Fibroblast of skin of right quadriceps (primary cell): Measurements from ENCODE around the gene MAN2C1.
"Not testable (repeated sequence)": the region's sequence is repeated elsewhere in the genome, so short reads cannot be mapped to it uniquely, and the experiment has no call there.

Experiments
- DNase-seq: peaks from one replicate; pipeline ENCODE4 v3.0.0-alpha.2; 2013

Gene MAN2C1

DNA sequence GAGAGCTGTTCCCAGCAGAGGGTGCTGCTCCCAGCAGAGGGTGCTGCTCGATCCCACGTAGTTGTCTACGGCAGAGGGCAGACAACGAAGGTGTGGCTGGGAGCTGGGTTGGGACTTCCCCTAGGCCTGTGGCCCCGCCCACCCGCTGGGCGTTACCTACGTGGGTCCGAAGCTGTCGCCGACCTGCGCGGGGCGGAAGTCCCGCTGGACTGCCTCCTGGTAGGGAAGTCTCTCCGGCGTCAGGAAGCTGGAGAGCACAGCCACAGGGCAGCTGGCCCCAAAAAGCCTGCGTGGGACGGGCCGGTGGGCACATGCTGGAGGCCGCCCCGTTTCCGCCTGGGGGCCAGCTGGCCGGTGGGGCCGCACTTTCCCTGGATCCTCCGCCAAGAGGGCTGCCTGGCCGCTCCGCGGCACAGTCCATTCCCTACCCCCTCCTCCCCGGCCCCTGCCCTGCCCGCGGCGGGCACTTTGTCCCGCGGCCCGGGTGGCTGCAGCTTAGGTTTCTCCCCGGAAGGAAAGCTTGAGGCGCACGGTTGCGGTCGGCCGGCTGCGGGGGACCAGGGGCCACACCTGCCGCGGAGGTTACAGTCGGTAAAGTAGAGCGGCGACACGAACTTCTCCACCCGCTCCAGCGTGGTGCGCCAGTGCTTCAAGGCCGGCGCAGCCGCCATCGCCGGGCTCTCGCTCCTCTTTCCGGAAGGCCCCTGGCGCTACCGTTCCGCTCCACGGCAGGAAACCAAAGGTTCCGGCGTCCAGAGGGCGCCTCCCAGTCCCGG lies at the start of gene MAN2C1:
Gene MAN2C1, minus strand, starts transcription at position 695 of the 776 bp plus-strand sequence. Its CDS starts 24 bp downstream, at position 671.
- DNase-seq, result peak; percentile 93

DNA sequence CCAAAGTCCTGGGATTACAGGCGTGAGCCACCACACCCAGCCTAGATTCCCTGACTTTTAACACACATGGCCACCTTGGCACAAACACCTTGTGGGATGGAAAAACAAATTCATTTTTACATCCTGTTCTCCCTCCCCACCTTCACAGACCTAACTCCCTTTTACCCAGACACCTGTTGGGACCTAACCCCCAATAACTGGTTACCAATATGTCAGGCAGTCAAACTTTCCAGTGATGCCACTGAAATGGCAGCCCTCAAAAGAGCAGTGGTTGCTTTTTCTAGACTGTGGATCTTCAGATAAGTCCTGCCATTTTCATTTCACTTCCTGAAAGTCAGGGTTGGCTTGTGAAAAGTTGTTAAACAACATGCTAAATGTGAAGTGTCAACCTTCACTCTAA lies 48.2 kb upstream of the MAN2C1 start:
- DNase-seq, result no peak

DNA sequence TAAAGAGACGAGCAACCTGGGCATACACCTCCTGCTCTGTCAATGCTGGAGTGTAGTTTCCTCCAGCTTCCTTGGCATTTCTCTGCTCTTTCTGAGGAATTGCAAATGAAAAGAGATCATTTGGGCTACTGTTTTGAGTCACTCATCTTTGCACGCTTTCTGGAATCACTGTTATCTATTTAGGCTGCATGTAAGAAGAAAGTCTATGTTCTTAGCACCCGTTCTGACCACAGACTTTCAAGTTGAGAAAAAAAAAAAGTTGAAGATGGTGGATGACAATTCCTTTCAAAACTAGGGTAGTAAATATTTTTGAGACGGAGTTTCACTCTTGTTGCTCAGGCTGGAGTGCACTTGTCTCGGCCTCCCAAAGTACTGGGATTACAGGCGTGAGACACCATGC lies 41.8 kb upstream of the MAN2C1 start:
- no peak for DNase-seq

DNA sequence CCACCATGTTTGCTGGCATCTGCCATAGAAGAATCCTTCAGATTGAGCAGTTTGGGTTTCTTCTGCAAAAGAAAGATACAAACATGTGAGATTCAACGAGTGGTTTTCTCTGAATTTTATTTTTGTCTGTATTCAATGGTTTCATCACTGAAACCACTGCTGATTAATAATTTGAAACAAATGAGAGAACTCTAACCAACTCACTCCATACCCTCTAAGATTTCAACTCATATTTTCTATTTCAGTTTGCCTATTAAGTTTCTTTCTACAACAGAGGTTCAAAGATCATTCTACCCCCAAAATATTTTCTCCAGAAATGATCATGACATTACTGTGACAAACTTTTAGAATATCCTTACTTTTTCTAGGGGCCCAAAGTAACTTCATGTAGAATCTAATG lies 38.7 kb upstream of the MAN2C1 start:
- DNase-seq, result no peak

DNA sequence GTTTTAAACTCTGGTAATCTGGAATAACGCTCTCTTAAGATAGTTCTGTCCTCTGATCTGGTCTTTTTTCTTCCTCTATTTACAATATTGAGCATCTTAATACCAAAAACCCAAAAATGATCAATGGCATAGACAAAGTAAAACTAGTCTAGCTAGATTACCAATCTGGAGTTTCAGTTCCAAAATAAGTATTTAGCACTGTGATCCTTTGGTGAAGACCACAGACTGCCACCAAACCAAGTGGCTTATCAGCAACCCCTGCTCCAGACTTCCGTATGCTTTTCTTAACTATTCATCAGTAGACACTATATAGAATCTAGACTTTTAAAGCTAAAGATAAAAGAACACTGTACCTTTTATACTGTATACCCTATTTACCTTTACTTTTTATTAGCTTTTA lies 35.5 kb upstream of the MAN2C1 start:
- DNase-seq, result no peak

DNA sequence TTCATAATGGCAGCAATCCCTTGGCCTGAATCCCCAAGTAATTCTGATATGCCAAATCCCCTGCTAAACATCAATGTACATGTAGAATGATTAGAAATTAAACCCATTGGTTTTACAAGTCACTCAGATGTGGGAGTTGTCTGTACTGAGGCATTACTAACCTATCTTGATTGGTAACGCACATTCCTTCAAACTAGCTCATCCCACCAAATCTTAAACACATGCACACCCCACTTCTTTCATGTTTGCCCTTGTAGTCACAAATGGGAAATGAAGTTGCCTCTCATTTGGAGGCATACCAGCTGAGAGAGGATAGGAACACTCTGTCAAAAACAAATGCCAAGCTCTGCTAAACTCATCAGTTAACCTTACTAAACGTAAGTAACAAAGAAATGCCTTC lies 29.1 kb upstream of the MAN2C1 start:
- DNase-seq, result peak; percentile 35

DNA sequence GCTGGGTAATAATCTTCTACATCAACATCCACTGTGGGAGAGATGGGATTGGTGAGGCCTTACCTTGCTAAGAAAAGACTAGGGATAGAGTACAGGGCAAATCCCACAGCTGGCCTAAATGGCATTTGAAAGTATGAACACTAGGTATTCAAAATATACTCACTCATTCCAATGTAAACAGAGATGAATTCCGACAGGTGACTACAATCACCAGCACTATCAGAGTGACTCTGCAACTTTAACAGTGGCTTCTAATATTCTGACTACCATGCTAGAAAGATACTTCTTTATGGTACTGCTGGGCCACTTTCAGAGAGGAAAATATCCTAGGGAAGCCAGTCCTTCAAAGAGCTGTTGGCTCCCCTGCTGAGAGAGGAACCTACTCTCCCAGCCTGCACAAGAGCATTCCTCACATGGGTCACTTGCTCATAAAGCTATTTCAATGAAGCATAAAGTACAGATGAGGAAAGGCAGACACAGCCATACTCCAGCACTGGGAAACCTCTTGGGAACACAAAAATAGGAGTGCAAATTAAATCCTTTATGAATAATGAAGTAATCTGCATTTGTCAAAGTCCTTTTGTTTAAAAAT lies 21.5 kb upstream of the MAN2C1 start:
- DNase-seq, result no peak

DNA sequence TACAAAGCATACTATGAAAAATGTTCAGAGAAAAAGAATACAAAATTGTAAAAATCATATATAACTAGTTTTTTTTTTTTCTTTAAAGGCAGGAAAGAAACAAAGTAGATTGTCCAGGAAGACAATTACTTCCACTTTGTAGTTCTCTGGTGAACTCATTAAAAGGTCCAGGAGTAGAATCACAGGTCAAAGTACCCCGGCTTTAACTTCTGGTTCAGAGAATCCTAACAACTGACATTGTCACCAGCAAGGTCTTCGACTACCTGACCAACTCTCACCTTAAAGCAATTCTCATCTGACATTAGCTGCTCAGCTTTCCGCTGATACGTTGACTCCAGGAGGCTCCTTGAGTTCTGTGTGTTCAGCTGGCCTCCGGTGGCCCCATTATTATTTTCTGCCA lies 15.6 kb upstream of the MAN2C1 start:
- not testable (repeated sequence) for DNase-seq

DNA sequence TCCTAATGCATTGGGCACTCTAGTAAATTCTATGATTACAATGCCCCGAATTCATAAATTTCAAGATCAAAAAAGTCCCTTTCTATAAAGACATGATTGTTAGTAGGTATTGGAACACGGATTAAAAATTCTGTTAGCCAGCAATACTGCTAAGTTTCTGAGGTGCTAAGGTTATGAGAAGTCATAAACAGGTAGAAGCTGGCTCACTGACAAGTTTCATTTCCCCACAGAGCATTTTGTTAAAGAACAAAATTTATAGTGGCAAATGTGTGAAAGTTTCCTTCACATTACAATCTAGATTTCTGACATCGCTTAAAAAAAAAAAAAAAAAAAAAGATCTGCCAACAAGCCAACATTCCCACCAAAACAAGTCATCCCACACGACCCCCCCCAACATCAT lies 12.4 kb upstream of the MAN2C1 start:
- DNase-seq, result no peak

DNA sequence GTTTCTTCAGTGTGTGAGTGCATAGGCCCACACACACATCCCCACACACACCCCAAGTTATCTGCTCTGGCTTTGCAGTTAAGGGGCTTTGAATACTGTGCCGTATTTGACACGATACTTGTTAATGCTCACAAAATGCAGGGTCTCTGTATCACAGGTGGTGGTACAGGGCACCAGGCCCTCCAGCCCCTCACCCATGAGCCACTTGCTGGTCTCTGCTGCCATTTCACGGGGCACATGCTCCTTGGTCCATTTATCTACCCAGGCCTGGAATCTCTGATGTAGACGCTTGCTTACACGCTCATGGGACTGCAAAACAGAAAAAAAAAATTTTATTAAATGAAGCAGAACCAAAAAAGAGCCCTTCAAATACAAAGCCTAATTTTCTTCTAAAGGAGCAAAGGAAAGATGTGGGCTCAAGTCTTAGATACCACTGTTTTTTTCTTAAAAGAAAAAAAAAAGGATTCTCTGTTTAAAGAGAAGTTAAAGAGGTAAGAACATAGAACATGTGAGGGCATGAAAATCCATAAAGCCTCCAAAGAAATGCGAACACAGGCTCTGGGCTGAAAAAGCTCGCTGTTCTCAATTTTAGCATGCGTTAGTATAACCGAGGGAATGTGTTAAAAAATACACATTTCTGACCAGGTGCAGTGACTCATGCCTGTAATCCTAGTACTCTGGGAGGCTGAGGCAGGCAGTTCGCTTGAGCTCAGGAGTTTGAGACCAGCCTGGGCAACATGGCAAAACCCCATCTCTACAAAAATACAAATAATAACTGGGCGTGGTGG lies 3.7 kb upstream of the MAN2C1 start:
- DNase-seq, result no peak

DNA sequence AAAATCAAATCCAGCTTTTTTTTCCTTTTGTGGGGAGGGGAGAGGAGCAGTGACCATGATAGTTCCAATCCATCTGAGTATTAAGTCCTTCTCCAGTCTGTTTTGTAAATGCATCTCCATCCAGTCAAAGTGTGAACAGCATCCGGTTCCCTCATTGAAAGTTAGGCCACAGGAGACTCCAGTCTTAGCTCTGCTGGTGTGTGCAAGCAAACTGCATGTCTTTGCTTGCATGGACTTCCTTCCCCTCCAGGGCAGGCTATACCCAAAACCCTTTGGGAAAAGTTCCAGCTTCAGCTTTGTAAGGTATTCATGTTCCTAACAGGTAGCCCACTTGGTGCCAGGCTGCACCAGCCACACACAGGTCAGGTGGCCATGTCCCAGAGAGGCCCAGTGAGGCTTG lies 3.1 kb upstream of the MAN2C1 start:
- DNase-seq, result no peak

DNA sequence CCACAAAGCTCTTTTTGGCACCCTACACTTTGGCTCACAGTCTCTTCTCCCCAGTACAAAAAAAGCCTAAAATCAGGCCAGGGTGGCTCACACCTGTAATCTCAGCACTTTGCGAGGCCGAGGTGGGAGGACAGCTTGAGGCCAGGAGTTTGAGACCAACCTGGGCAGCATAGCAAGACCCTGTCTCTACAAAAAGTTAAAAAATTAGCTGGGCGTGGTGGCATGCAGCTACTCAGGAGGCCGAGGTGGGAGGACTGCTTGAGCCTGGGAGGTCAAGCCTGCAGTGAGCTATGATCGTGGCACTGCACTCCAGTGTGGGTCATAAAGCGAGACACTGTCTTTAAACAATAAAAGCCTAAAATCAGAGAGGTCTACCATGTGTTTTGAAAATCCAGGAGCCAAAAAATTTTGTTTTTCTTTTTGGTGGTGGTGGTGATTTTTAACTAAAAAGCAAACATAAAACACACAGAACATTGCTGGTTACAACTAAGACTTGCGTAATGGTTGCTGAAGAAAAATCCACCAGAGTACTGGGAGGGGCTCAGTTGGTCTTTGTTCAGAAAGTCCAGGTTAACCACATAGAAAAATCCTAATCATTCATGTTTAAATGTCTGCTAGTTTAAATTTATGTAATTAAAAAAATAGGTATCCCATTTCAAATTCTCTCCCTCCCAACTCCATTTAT lies 1.6 kb upstream of the MAN2C1 start:
- DNase-seq, result no peak

DNA sequence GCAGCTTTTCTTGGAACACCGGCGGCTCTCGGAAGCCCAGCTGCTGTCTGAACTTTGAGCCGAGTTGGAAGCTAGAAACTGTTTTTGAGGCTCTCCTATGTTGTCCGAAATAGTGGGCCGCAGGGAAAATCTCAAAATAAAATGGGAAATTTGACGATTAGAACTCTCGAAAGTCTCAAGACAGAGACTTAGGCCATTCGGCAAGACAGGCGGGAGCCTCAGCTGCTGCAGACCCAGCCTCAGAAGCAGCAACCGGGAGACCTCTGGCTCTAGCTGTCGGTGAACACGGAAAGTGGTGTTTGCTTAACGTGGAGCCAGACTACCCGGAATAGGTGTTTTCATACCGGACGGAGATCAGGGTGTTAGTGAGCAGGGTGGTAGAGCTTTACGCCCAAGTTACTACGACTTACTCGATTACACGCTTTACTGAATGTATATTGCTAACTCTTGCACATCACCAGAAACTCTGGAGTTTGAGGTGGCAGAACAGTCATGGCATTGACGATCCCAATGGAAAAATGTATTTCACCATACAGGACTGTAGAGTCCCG lies 357 bp upstream of the MAN2C1 start:
- DNase-seq, result no peak

DNA sequence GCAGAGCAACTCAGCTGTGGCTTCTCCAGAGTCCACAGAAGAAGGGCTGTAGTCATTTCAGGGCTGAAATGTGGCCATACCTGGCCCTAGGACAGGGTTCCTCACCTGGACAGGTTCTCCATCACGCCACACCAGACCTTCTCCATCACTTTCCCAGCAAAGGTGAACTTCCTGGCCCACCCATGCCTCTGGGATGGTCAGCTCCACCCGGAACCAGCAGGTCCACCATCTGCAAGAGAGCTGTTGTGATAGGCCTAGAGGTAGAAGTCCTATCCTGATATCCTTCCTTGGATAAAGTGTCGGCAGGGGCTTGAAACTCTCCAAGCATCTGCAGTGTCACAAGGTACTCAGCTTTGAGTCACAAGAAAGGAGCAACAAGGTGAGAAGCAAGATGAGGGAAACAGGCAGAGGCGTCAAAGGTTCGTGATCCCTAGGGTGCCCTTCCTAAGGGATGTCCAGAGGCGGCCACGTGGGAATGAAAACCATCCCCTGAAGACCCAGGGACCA lies 948 bp downstream of the MAN2C1 start:
- DNase-seq, result no peak

DNA sequence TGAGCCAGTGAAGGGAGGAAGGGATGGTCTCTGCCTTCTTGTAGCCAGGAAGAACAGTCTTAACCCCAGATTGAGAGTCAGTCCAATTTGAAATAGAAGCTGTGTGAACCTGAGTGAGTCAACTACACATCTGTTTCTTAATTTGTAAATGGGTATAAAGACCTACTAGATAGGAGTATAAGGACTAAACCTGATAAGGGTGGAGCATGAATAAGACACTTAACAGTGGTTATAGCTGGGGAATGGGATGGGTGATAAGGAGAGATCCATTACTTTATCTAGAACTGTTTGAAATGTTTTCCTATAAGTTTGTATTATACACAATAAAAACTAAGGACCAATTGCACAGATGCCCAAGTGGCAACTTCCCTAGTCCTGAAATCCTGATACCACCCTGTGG lies 1.4 kb downstream of the MAN2C1 start:
- no peak for DNase-seq

DNA sequence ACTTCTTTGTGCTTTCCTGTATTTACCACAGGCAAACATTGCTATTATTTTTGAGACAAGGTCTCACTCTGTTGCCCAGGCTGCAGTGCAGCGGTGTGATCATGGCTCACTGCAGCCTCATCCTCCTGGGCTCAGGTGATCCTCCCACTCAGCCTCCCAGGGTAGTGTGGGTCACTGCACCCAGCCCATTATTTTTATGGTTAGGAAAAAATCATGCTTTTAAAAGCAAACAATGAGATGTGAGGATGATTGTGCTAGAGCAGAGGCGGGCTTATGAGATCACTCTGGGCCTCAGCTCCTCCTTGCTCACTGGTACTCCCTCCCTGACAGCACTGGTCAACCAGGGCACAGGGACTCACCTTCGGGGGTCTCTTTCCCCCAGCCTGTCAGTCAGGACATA lies 2.2 kb downstream of the MAN2C1 start:
- no peak for DNase-seq

DNA sequence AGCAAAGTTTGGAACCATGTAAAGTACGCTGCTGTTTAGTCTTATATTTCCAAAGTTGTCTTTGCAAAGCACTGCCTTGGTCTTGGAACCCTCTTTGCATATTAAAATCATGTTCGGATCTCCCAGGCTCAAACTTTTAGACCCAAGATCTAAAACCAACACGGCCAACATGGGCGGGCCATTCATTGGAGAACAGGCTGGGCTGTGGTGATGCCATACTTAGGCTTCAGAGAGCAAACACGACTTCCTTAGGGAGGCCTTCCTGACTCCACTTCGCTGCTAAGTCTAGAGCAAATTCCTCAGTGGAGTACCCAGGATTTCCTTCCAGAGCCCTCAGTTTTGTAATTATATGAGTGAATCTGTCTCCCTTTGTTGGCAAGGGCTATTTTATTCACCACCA lies 3.5 kb downstream of the MAN2C1 start:
- DNase-seq, result no peak

DNA sequence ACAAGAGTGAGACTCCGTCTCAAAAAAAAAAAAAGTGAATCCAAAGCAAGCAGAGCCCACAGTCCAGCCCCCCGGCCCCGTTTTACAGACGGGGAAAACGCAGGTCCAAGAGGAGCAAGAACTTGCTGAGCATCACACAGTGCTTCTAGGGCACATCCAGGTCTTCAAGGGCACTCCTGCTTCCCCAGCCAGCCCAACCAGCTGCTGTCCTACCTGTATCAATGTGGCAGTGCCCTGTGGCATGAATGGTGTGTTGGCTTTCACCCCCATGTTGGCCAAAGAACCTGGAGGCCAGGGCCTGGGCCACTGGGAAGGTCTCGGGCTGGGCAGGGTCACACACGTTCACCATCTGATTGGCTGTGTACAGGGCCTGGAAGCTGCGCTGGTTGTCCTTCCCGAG lies 4.6 kb downstream of the MAN2C1 start:
- DNase-seq, result no peak

DNA sequence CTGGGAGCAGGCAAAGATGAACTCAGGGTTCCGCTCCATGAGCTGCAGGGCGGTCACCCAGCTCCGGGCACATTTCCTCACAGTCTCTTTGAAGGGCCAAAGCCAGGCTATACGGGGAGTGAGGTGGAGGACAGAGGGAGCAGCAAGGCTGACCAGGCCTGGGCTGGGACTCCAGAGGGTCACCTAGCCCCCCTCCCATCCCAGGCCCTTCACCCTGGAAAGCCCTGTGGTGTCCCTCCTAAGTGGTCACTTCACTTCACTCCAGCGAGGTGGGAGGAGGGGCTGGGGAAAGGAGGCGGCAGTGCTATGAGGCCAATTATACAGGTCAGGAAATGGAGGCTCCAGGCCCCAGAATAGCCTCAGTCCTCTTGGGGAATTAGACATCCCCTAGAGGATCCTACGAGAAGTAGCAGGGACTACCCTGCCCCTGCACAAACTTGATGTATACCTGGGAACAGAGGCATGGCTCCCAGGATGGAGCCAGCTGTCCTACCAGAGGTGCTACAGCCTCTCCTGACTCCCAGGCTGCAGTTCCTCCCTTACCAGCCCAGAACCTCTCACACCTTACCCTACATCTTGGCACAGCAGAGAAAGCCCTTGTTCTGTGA lies 5.7 kb downstream of the MAN2C1 start:
- DNase-seq, result no peak

DNA sequence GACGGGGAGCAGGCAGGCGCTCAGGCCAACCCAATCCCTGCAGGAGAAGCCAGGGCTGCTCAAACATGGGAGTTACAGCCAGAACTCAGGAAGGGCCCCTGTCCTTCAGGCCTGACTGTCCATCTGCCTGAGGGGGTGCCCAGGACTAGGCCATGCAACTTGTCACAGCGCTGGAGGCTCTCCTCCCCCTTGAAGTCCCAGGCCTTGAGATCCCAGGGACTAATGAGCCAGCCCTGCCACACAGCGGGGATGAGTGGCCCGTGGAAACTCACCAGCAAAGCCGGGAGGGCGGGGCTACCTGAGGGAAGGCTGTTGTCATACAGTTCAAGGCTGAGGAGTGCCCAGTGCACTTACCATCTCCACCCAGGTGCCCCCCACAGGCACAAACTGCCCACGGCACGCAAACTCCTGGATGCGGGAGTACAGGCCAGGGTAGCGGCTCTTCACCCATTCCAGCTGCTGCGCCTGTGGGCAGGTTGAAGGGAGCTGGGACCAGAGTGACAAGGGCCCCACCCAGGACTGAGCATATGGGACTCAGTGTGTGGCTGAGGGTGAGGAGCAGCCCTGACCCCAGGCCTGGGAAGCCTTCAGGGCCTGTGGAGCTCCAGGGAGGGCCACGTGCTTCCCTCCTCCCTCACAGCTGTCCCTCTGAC lies 6.3 kb downstream of the MAN2C1 start:
- DNase-seq, result no peak

DNA sequence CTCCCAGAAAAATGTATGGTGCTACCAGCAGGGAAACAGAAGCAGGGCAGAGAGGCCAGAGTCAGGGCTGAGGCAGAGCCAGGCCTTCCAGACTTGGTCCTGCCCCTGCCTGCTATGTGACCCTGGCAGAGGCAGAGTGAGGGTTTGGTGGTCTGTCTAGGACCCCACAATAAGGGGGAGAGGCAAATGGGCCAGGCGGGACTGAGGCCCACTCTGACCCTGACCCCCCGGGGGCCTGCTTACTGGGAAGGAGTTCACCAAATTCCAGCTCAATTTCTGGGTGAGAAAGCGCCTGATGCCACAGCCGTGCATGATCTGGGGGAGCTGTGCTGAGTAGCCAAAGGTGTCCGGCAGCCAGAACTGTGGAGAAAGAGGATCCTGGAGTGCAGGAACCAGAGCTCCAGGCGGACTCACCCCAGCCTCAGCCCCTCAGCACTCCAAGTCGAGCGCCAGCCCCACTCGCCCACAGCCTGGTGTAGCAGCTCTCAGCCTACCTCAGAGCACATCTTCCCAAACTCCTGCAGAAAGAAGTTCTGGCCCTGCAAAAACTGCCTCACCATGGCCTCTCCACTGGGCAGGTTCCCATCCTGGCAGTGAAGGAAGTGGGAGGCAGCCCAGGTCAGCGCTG lies 6.9 kb downstream of the MAN2C1 start:
- no peak for DNase-seq
